Keratinocyte (primary cell): Measurements from ENCODE around the gene TBC1D5. TPM values are rescaled to one million over a fixed set of nuclear protein-coding genes. Genes with fewer than 3 reads are reported as not detected.

Experiments used
- DNase-seq: peaks from one replicate; pipeline ENCODE4 v3.0.0-alpha.2; 2011; ENCODE audit warnings: low read depth, missing footprints, low spot score
- FAIRE-seq: peaks from 2 replicates; lab custom pipeline; 2011; peaks lifted over from hg19 to GRCh38; lab: Jason Lieb, UNC
- H2AFZ ChIP-seq: 2 replicates; pipeline ENCODE4 v1.6.0; 2012; ENCODE audit warnings: low read length, control low read depth, inconsistent platforms; ENCODE audit not compliant: control insufficient read depth
- H3K27ac ChIP-seq: 2 replicates; pipeline ENCODE4 v1.5.1; 2011; ENCODE audit warnings: low read length; ENCODE audit not compliant: control insufficient read depth, insufficient read depth
- H3K27me3 ChIP-seq: 3 replicates; pipeline ENCODE4 v1.6.0; 2011; ENCODE audit warnings: low read length; ENCODE audit not compliant: control insufficient read depth, insufficient read depth; ENCODE audit errors: extremely low read depth
- H3K36me3 ChIP-seq, 2 experiments: 2 replicates in 1 of 2; 3 replicates in 1 of 2; pipeline ENCODE4 v1.5.1; 2011; ENCODE audit warnings: low read length in 2 of 2, mild to moderate bottlenecking in 1 of 2; ENCODE audit not compliant: control insufficient read depth in 2 of 2, insufficient read depth in 2 of 2; ENCODE audit errors: extremely low read depth in 1 of 2
- H3K4me1 ChIP-seq: 3 replicates; pipeline ENCODE4 v1.5.1; 2011; ENCODE audit warnings: low read length; ENCODE audit not compliant: control insufficient read depth, insufficient read depth; ENCODE audit errors: extremely low read depth
- H3K4me2 ChIP-seq: 3 replicates; pipeline ENCODE4 v1.6.0; 2011; ENCODE audit warnings: low read depth, low read length; ENCODE audit not compliant: control insufficient read depth, insufficient read depth; ENCODE audit errors: extremely low read depth
- H3K4me3 ChIP-seq, 3 experiments: fragments of 200-600 bp in 1 of 3; sonication (generic) in 1 of 3; 2 replicates in 2 of 3; 3 replicates in 1 of 3; pipeline ENCODE4 v1.5.1; 2011 to 2016; ENCODE audit warnings: low read length in 3 of 3, mild to moderate bottlenecking in 3 of 3, control low read depth in 2 of 3, inconsistent platforms in 1 of 3, low read depth in 1 of 3, mixed read lengths in 1 of 3, mixed run types in 1 of 3, moderate library complexity in 1 of 3; ENCODE audit not compliant: control insufficient read depth in 2 of 3, insufficient read depth in 2 of 3; ENCODE audit errors: extremely low read depth in 1 of 3
- H3K79me2 ChIP-seq: 2 replicates; pipeline ENCODE4 v1.6.0; 2012; ENCODE audit warnings: low read length; ENCODE audit not compliant: control insufficient read depth, insufficient read depth
- H3K9ac ChIP-seq: 3 replicates; pipeline ENCODE4 v1.6.0; 2011; ENCODE audit warnings: low read length; ENCODE audit not compliant: control insufficient read depth, insufficient read depth; ENCODE audit errors: extremely low read depth
- H3K9me1 ChIP-seq: 3 replicates; pipeline ENCODE4 v1.6.0; 2011; ENCODE audit warnings: low read length; ENCODE audit not compliant: control insufficient read depth, insufficient read depth; ENCODE audit errors: extremely low read depth
- H3K9me3 ChIP-seq: 2 replicates; pipeline ENCODE4 v1.5.1; 2012; ENCODE audit warnings: low read depth, low read length; ENCODE audit not compliant: control insufficient read depth
- H4K20me1 ChIP-seq: 3 replicates; pipeline ENCODE4 v1.6.0; 2011; ENCODE audit warnings: low read length; ENCODE audit not compliant: control insufficient read depth, insufficient read depth; ENCODE audit errors: extremely low read depth
- EZH2 ChIP-seq: IDR thresholded peaks from one replicate; pipeline ENCODE4 v1.6.1; 2012; ENCODE audit warnings: inconsistent platforms, mild to moderate bottlenecking, low read length, moderate library complexity
- dilution Hi-C: fragments of 300-500 bp; cut with MboI; formaldehyde crosslinking; loops from one replicate; pipeline ENCODE4 v1.7.0; 2020; ENCODE audit warnings: low sequenced_read_pairs; ENCODE audit not compliant: extremely low pct_ligation_motif_present
- polyA plus RNA-seq, 5 experiments: library from polyadenylated mRNA; depleted of rRNA in 3 of 5; stranded (reverse) in 3 of 5; stranded (forward) in 1 of 5; unstranded in 1 of 5; fragments of >200 nt; gene quantifications; 1 replicate in 1 of 5; 2 replicates in 3 of 5; 3 replicates in 1 of 5; pipeline versions ENCODE4 v1.2.1 to v1.2.3, GENCODE V29; 2011 to 2012; ENCODE audit warnings: missing spikeins in 2 of 5, low read depth in 1 of 5, low replicate concordance in 1 of 5
- TF ChIP-seq, protein P1 (sequence below), 3 experiments: IDR thresholded peaks in 1 of 3; conservative IDR thresholded peaks in 1 of 3; optimal IDR thresholded peaks in 1 of 3; 2 replicates in 2 of 3; 3 replicates in 1 of 3; pipeline versions ENCODE3 to v1.5.1; 2011; ENCODE audit warnings: low read length in 3 of 3, mild to moderate bottlenecking in 3 of 3, moderate library complexity in 2 of 3, control low read depth in 1 of 3, inconsistent platforms in 1 of 3; ENCODE audit not compliant: insufficient read depth in 2 of 3; ENCODE audit errors: extremely low read depth in 1 of 3

The TBC1D5 gene
- polyA plus RNA-seq, 1 donor (not counting 4 experiments of a cell fraction or from before 2014, with no cell fraction given), result 25.8 TPM

DNA sequence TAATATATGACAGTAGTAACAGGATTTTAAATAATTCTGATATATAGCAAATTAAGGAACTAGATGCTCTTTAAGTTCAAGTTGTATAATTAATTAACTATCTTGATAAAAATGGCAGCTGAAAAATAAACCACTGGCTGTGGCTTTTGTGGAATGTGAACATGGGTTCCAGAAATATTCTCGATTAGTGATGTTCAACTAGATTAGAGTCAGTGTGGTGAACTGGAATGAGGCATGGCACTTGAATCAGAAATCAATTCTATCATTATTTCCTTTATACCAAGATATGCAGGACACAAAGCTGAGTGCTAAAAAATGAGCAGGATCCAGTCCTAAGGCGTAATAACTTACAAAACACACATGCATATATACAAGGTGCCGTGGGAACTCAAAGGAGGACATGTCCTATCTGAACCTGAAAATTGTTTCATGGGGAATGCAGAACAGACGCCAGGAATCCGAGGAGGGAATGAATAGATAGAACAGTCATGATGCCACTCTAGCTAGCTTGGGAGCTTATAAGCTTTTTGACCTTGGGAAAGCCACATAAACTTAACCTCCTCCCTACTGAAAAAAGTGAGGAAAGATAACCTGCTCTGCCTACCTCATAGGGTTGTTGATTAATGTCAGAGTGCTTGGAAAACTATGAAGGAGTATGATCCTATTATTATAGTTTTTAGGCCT is 455.3 kb downstream of the TBC1D5 start:
- Histone ChIP-seq H3K4me3 (no peak overlapping the region), H3K9me1 (no peaks in the 10 kb centered on the region), H3K9me3 (no peaks in the 10 kb centered on the region), H4K20me1 (no peaks in the 10 kb centered on the region), H3K4me1 (peaks cover 3% of the 10 kb centered on the region), H3K79me2 (no peaks in the 10 kb centered on the region), H3K4me2 (no peak overlapping the region), H3K9ac (no peak overlapping the region), H3K27ac (no peak overlapping the region), H3K27me3 (no peaks in the 10 kb centered on the region), H2AFZ (no peak overlapping the region), H3K36me3 (peaks cover 0 to 5% of the 10 kb centered on the region in 2 experiments)
- DNase-seq (no peak), FAIRE-seq (no peak)
- dilution Hi-C loops, result no loop called here
- TF ChIP-seq, protein P1, sequence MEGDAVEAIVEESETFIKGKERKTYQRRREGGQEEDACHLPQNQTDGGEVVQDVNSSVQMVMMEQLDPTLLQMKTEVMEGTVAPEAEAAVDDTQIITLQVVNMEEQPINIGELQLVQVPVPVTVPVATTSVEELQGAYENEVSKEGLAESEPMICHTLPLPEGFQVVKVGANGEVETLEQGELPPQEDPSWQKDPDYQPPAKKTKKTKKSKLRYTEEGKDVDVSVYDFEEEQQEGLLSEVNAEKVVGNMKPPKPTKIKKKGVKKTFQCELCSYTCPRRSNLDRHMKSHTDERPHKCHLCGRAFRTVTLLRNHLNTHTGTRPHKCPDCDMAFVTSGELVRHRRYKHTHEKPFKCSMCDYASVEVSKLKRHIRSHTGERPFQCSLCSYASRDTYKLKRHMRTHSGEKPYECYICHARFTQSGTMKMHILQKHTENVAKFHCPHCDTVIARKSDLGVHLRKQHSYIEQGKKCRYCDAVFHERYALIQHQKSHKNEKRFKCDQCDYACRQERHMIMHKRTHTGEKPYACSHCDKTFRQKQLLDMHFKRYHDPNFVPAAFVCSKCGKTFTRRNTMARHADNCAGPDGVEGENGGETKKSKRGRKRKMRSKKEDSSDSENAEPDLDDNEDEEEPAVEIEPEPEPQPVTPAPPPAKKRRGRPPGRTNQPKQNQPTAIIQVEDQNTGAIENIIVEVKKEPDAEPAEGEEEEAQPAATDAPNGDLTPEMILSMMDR (optimal IDR thresholded peaks at IDR 0.05 in 1 of 3, IDR thresholded peaks at IDR 0.05 in 1 of 3, conservative IDR thresholded peaks at IDR 0.05 in 1 of 3; ENCODE audit: extremely low read depth in 1 of 3, insufficient read depth in 2 of 3, low read length in 3 of 3), result no peak
- TF ChIP-seq EZH2, result no peak

DNA sequence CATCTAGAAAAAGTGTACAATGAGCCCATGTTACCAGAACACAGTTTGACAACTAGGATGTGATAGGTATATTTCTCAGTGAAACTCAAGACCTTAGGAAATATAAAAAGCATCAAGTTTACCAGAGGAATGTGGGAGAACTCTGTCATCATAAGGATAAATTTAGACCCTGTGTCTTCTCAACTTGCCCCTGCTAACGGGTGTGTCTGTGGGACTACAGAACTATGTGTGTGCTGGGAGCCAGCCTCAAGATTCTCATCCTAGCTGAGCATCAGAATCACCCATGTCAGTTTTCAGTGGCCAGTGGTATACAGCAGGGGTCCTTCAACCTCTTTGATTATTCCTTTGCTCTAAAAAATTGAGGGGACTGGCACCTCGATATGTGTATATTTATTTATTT is 464.4 kb downstream of the TBC1D5 start:
- Histone ChIP-seq H3K27ac (no peak overlapping the region), H3K27me3 (no peaks in the 10 kb centered on the region), H2AFZ (no peak overlapping the region), H3K9me3 (no peaks in the 10 kb centered on the region), H3K9ac (no peak overlapping the region), H4K20me1 (no peaks in the 10 kb centered on the region), H3K79me2 (no peaks in the 10 kb centered on the region), H3K4me1 (no peaks in the 10 kb centered on the region), H3K9me1 (no peaks in the 10 kb centered on the region), H3K4me2 (no peak overlapping the region), H3K36me3 (peaks cover 0 to 2% of the 10 kb centered on the region in 2 experiments), H3K4me3 (no peak overlapping the region)
- dilution Hi-C loops, result no loop called here
- DNase-seq (no peak), FAIRE-seq (no peak)
- TF ChIP-seq, protein P1 (optimal IDR thresholded peaks at IDR 0.05 in 1 of 3, IDR thresholded peaks at IDR 0.05 in 1 of 3, conservative IDR thresholded peaks at IDR 0.05 in 1 of 3; ENCODE audit: extremely low read depth in 1 of 3, insufficient read depth in 2 of 3, low read length in 3 of 3), result no peak
- no peak for TF ChIP-seq EZH2
